ENCODE measurements around the gene POU6F1. TPM values are rescaled to one million over a fixed set of nuclear protein-coding genes. Genes with fewer than 3 reads are reported as not detected.
"Not testable (repeated sequence)": the region's sequence is repeated elsewhere in the genome, so short reads cannot be mapped to it uniquely, and the experiment has no call there.

POU6F1 gene
- total RNA-seq = 10 to 100 TPM; 12.6 to 33.9 (median 17.9) TPM

DNA sequence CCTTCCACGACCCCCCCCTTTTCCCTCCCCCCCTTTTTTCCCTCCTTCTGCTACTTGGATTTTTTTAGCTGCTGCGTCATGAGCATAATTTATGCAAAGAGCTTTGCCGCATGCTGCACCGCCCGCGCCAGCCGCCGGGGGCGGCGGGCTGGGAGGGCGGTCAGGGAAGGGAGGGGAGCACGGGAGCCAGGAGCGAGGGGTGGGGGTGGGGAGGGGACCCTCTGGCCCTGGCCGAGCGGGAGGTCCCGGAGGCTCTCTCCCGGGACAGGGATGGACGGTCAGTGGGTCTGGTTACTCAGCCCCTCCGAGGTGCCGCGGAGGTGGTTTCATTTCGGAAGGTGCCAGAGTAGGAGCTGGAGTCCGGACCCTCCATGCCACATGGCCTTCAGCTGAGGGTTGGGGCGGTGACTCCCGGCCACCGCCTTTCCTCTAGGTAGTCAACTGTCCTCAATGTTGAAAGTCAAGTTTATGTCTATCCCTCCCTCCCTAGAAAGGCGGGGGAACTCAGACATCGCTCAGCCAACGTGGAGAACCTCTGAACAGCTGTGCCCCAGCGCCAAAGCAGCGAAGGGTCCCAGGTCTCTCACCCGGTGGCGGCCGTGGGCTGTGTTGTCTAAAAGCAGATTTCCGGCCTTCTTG, at the start of gene POU6F1:
Gene POU6F1, minus strand, starts transcription at position 95 of the 639 bp plus-strand sequence. CDS start 11,226 bp downstream, outside the sequence.
- WGBS, 2 donors (ENCODE audit: low coverage in 1 of 2) = 0% methylated on average over 1 of the region's 35 CpGs
- Histone ChIP-seq H3K27ac (peak within 1 kb of the TSS; percentile 94 to 100 (median 98)), H3K9me3 (no peaks in the 10 kb centered on the region), H3K4me3 (peak within 1 kb of the TSS; percentile 96 to 99), H3K36me3 (peaks cover 0 to 18% of the 10 kb centered on the region in 2 donors), H3K27me3 (no peaks in the 10 kb centered on the region), H3K4me1 (peaks cover 0 to 29% (median 3%) of the 10 kb centered on the region in 3 donors)
- TF ChIP-seq, protein P1, sequence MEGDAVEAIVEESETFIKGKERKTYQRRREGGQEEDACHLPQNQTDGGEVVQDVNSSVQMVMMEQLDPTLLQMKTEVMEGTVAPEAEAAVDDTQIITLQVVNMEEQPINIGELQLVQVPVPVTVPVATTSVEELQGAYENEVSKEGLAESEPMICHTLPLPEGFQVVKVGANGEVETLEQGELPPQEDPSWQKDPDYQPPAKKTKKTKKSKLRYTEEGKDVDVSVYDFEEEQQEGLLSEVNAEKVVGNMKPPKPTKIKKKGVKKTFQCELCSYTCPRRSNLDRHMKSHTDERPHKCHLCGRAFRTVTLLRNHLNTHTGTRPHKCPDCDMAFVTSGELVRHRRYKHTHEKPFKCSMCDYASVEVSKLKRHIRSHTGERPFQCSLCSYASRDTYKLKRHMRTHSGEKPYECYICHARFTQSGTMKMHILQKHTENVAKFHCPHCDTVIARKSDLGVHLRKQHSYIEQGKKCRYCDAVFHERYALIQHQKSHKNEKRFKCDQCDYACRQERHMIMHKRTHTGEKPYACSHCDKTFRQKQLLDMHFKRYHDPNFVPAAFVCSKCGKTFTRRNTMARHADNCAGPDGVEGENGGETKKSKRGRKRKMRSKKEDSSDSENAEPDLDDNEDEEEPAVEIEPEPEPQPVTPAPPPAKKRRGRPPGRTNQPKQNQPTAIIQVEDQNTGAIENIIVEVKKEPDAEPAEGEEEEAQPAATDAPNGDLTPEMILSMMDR (IDR thresholded peaks at IDR 0.05) = peak; percentile 55 to 69 (median 66)
- TF ChIP-seq POLR2AphosphoS5 (IDR thresholded peaks at IDR 0.05) (peak; percentile 66), POLR2A (IDR thresholded peaks at IDR 0.05) (peak in 1 of 2 donors; percentile 40), EP300 (IDR thresholded peaks at IDR 0.05) (no peak)
- peak; percentile 92 for ATAC-seq

GRCh38 chr12:51265024-51265423, 47.2 kb upstream of the POU6F1 start:
- H3K9me3 ChIP-seq = no peaks in the 10 kb centered on the region
- peaks cover 16% of the 10 kb centered on the region for H3K27me3 ChIP-seq
- H3K4me1 ChIP-seq = peaks cover 0 to 9% (median 0%) of the 10 kb centered on the region in 3 donors
- no peaks in the 10 kb centered on the region for H3K36me3 ChIP-seq
- TF ChIP-seq POLR2AphosphoS5 (IDR thresholded peaks at IDR 0.05) (no peak), EP300 (IDR thresholded peaks at IDR 0.05) (no peak), POLR2A (IDR thresholded peaks at IDR 0.05) (no peak)
- TF ChIP-seq, protein P1 (IDR thresholded peaks at IDR 0.05) = no peak
- no peak for ATAC-seq
- no peak overlapping the region for H3K27ac ChIP-seq
- no peak overlapping the region for H3K4me3 ChIP-seq

DNA sequence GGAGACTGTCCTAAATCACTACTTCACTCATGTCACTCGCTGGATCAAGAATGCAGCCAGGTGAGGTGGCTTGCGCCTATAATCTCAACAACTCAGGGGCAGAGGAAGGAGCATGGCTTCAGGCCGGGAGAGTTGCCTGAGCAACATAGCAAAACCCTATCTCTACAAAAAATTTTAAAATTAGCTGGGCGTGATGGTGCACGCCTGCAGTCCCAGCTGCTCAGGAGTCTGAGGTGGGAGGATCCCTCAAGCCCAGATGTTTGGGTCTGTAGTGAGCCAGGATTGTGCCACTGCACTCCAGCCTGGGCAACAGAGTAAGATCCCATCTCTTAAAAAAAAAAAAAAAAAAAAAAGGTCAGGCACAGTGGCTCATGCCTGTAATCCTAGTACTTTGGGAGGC, 46.4 kb upstream of the POU6F1 start:
- Histone ChIP-seq H3K36me3 (no peaks in the 10 kb centered on the region), H3K27ac (no peak overlapping the region), H3K4me3 (no peak overlapping the region), H3K4me1 (peaks cover 0 to 2% (median 0%) of the 10 kb centered on the region in 3 donors), H3K27me3 (peaks cover 9% of the 10 kb centered on the region), H3K9me3 (no peaks in the 10 kb centered on the region)
- ATAC-seq = no peak
- TF ChIP-seq POLR2A (IDR thresholded peaks at IDR 0.05) (no peak), POLR2AphosphoS5 (IDR thresholded peaks at IDR 0.05) (no peak), EP300 (IDR thresholded peaks at IDR 0.05) (no peak)
- TF ChIP-seq, protein P1 (IDR thresholded peaks at IDR 0.05) = no peak
- 93% methylated on average over 4 of the region's 5 CpGs; no CpG with 5 or more reads in 1 of the 2 donors for WGBS, 2 donors (ENCODE audit: low coverage in 1 of 2)

GRCh38 chr12:51263341-51263740, 45.5 kb upstream of the POU6F1 start:
- H3K36me3 ChIP-seq = no peaks in the 10 kb centered on the region
- H3K4me1 ChIP-seq = no peaks in the 10 kb centered on the region
- ATAC-seq = no peak
- no peak overlapping the region for H3K27ac ChIP-seq
- TF ChIP-seq, protein P1 (IDR thresholded peaks at IDR 0.05) = no peak
- TF ChIP-seq POLR2A (IDR thresholded peaks at IDR 0.05) (no peak), POLR2AphosphoS5 (IDR thresholded peaks at IDR 0.05) (no peak), EP300 (IDR thresholded peaks at IDR 0.05) (no peak)
- no peak overlapping the region for H3K4me3 ChIP-seq
- H3K27me3 ChIP-seq = peaks cover 5% of the 10 kb centered on the region
- 94 to 95% methylated on average over 2 to 3 of the region's 3 CpGs for WGBS, 2 donors (ENCODE audit: low coverage in 1 of 2)
- H3K9me3 ChIP-seq = no peaks in the 10 kb centered on the region

DNA sequence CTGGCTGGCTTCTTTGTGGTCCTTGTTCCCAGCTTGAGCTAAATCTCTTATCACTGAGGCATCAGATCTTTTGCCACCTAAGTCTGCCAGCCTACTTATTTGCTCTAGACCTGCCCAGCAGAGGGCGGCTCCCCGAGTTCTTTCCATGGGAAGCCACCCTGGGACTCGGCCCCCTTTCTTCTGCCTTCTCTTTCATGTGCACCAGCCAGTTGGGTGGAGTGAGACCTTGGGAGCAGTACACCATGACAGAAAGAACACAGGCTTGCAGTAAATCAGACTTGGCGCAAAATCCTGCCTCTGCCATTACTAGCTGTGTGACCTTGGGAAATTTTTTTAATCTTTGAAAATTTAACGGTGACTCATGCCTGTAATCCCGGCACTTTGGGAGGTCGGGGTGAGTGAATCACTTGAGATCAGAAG, 44.9 kb upstream of the POU6F1 start:
- H3K36me3 ChIP-seq = no peaks in the 10 kb centered on the region
- H3K27ac ChIP-seq = no peak overlapping the region
- TF ChIP-seq EP300 (IDR thresholded peaks at IDR 0.05) = no peak
- TF ChIP-seq, protein P1 (IDR thresholded peaks at IDR 0.05) = peak in 1 of 4 experiments; percentile 21
- no peak for TF ChIP-seq POLR2AphosphoS5 (IDR thresholded peaks at IDR 0.05)
- no peak for TF ChIP-seq POLR2A (IDR thresholded peaks at IDR 0.05)
- no peak for ATAC-seq
- H3K27me3 ChIP-seq = peaks cover 5% of the 10 kb centered on the region
- no peaks in the 10 kb centered on the region for H3K9me3 ChIP-seq
- H3K4me1 ChIP-seq = no peaks in the 10 kb centered on the region
- WGBS, 2 donors (ENCODE audit: low coverage in 1 of 2) = 49 to 63% methylated on average over 3 to 6 of the region's 7 CpGs
- H3K4me3 ChIP-seq = no peak overlapping the region

- H3K36me3 ChIP-seq, H3K27ac ChIP-seq, H3K4me3 ChIP-seq, ATAC-seq, H3K9me3 ChIP-seq, H3K4me1 ChIP-seq, H3K27me3 ChIP-seq: not testable (repeated sequence)
- 89 to 100% methylated on average over 1 of the region's 1 CpG for WGBS, 2 donors (ENCODE audit: low coverage in 1 of 2)
These were observed 41.7 kb upstream of the POU6F1 start for GRCh38 chr12:51259600-51259999.

Data from gastroesophageal sphincter (tissue), 4 donors.